HepG2 (cell line): ENCODE data around the gene MAPK1. TPM values are rescaled to one million over a fixed set of nuclear protein-coding genes. Genes with fewer than 3 reads are reported as not detected.
A peak's percentile ranks its signal among the peaks of the same experiment; 100 is the strongest.

Experiments
- GATAD2A ChIP-seq: IDR thresholded peaks from 2 replicates; pipeline ENCODE4 v1.6.1; 2016
- KAT2B ChIP-seq: fragments of 150-350 bp; IDR thresholded peaks from 2 replicates; pipeline ENCODE4 v1.6.1; 2014; ENCODE audit warnings: low read depth, low read length, borderline replicate concordance
- KDM2A ChIP-seq: sonication (generic); formaldehyde crosslinking; IDR thresholded peaks from 2 replicates; pipeline ENCODE4 v1.4.0; 2020; ENCODE audit warnings: low read depth, missing genetic modification reagents, borderline replicate concordance
- MXD4 ChIP-seq: IDR thresholded peaks from 2 replicates; pipeline ENCODE4 v1.6.1; 2016; ENCODE audit warnings: mild to moderate bottlenecking, missing biosample characterization, missing genetic modification reagents
- NBN ChIP-seq: fragments of 450-650 bp; conservative IDR thresholded peaks from 2 replicates; pipeline ENCODE4 v1.6.1; 2017
- NCOR1 ChIP-seq: fragments of 200-600 bp; sonication (generic); IDR thresholded peaks from 2 replicates; pipeline ENCODE4 v1.7.0; 2017; ENCODE audit warnings: antibody characterized with exemption, low read length, borderline replicate concordance
- PHF21A ChIP-seq: sonication (generic); formaldehyde crosslinking; IDR thresholded peaks from 2 replicates; pipeline ENCODE4 v1.5.0; 2020; ENCODE audit warnings: mild to moderate bottlenecking, missing genetic modification reagents
- SMAD9 ChIP-seq: sonication (generic); formaldehyde crosslinking; IDR thresholded peaks from 2 replicates; pipeline ENCODE4 v1.5.1; 2020; ENCODE audit warnings: mild to moderate bottlenecking, missing genetic modification reagents
- SOX6 ChIP-seq, 2 experiments: fragments of 450-650 bp in 1 of 2; sonication (generic) in 1 of 2; formaldehyde crosslinking in 1 of 2; IDR thresholded peaks; 2 replicates each; pipeline versions ENCODE4 v1.4.0 to v1.6.1; 2017 to 2020; ENCODE audit warnings: antibody characterized with exemption in 1 of 2, mild to moderate bottlenecking in 1 of 2, missing genetic modification reagents in 1 of 2
- SP5 ChIP-seq: IDR thresholded peaks from 2 replicates; pipeline ENCODE4 v1.6.1; 2016; ENCODE audit warnings: low read depth, borderline replicate concordance
- SSRP1 ChIP-seq: IDR thresholded peaks from 2 replicates; pipeline ENCODE4 v1.6.1; 2016; ENCODE audit warnings: control low read depth
- TEAD3 ChIP-seq: optimal IDR thresholded peaks from 2 replicates; pipeline ENCODE3; 2016; ENCODE audit warnings: borderline replicate concordance
- XBP1 ChIP-seq: sonication (generic); formaldehyde crosslinking; IDR thresholded peaks from 2 replicates; pipeline ENCODE4 v1.5.0; 2020; ENCODE audit warnings: missing genetic modification reagents
- XRCC5 ChIP-seq: fragments of 200-400 bp; formaldehyde crosslinking; optimal IDR thresholded peaks from 2 replicates; pipeline ENCODE3; 2017; ENCODE audit warnings: mild to moderate bottlenecking, low read length
- YEATS2 ChIP-seq: sonication (generic); formaldehyde crosslinking; IDR thresholded peaks from 2 replicates; pipeline ENCODE4 v1.4.0; 2020; ENCODE audit warnings: missing genetic modification reagents, borderline replicate concordance
- YEATS4 ChIP-seq: sonication (generic); formaldehyde crosslinking; IDR thresholded peaks from 2 replicates; pipeline ENCODE4 v1.4.0; 2020; ENCODE audit warnings: missing genetic modification reagents, borderline replicate concordance
- ZC3H13 ChIP-seq: sonication (generic); formaldehyde crosslinking; IDR thresholded peaks from 2 replicates; pipeline ENCODE4 v1.8.1; 2023; ENCODE audit warnings: mild to moderate bottlenecking, missing genetic modification reagents, moderate library complexity
- ZNF234 ChIP-seq: sonication (generic); formaldehyde crosslinking; conservative IDR thresholded peaks from 2 replicates; pipeline ENCODE4 v1.5.1; 2020; ENCODE audit warnings: mild to moderate bottlenecking, missing genetic modification reagents
- ZNF260 ChIP-seq: sonication (generic); formaldehyde crosslinking; IDR thresholded peaks from 2 replicates; pipeline ENCODE4 v1.4.0; 2020; ENCODE audit warnings: missing genetic modification reagents, low read depth, mild to moderate bottlenecking, borderline replicate concordance
- ZNF567 ChIP-seq: sonication (generic); formaldehyde crosslinking; IDR thresholded peaks from 2 replicates; pipeline ENCODE4 v1.8.1; 2023; ENCODE audit warnings: mild to moderate bottlenecking, missing genetic modification reagents, borderline replicate concordance
- ZNF672 ChIP-seq: sonication (generic); formaldehyde crosslinking; IDR thresholded peaks from 2 replicates; pipeline ENCODE4 v1.8.1; 2022; ENCODE audit warnings: missing genetic modification reagents
- ZNF709 ChIP-seq: sonication (generic); formaldehyde crosslinking; IDR thresholded peaks from 2 replicates; pipeline ENCODE4 v1.5.0; 2020; ENCODE audit warnings: mild to moderate bottlenecking, missing genetic modification reagents
- ZNF782 ChIP-seq: sonication (generic); formaldehyde crosslinking; IDR thresholded peaks from 2 replicates; pipeline ENCODE4 v1.4.0; 2020; ENCODE audit warnings: missing genetic modification reagents, mild to moderate bottlenecking, borderline replicate concordance
- polyA plus RNA-seq, 8 experiments: library from polyadenylated mRNA; depleted of rRNA in 3 of 8; stranded (reverse) in 7 of 8; unstranded in 1 of 8; fragments of >200 nt; fragmentation: Illumina TruSeq in 4 of 8; extraction: Trizol in 4 of 8; gene quantifications; 2 replicates each; pipeline versions ENCODE4 v1.2.1 to v1.2.3, GENCODE V29; 2011 to 2016; ENCODE audit warnings: low read depth in 4 of 8, missing spikeins in 1 of 8, mixed read lengths in 1 of 8; ENCODE audit not compliant: insufficient read depth in 1 of 8
- total RNA-seq, 5 experiments: library from RNA; depleted of rRNA; stranded (reverse); fragments of >200 nt; fragmentation: Illumina TruSeq; extraction: Trizol; gene quantifications; 2 replicates each; pipeline ENCODE4 v1.2.3, GENCODE V29; 2016; ENCODE audit warnings: low read depth in 1 of 5
- TF ChIP-seq, protein P1 (sequence below): sonication (generic); formaldehyde crosslinking; IDR thresholded peaks from 2 replicates; pipeline ENCODE4; 2020; ENCODE audit warnings: missing genetic modification reagents, mild to moderate bottlenecking, borderline replicate concordance
- TF ChIP-seq, protein P2 (sequence below): conservative IDR thresholded peaks from 2 replicates; pipeline ENCODE4 v1.6.1; 2018; ENCODE audit warnings: missing genetic modification reagents
- TF ChIP-seq, protein P3 (sequence below): IDR thresholded peaks from 2 replicates; pipeline ENCODE4 v1.6.1; 2016; ENCODE audit warnings: low read depth

The MAPK1 gene
- total and polyA plus RNA-seq, 2 of the 13 experiments (the other 11 are each of a cell fraction or from before 2014, with no cell fraction given) = 107 to 114 TPM

DNA sequence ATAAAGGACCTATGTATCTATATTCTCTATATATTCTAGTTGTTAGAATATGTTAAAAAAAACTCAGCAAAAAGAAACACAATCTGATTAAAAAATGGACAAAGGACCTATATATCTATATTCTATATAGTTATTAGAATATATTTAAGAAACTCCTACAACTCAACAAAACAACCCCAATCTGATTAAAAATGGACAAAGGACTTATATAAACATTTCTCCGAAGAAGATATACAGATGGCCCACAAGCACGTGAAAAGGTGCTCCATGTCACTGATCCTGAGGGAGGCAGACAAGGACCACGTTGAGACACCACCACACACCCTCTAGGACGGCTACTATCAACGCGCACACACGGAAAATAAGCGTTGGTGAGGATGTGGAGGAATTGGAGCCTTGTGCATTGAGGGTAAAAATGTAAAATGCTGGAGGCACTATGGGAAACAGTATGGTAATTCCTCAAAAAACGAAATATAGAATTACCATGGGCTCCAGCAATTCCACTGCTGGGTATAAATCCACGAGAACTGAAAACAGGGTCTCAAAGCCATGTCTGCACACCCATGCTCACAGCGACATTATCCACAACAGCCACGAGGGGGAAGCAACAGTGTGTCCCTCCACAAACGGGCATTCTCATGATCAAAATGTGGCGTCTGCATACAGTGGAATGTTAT lies 154.6 kb downstream of the MAPK1 start (continued):
- TF ChIP-seq, protein P1, sequence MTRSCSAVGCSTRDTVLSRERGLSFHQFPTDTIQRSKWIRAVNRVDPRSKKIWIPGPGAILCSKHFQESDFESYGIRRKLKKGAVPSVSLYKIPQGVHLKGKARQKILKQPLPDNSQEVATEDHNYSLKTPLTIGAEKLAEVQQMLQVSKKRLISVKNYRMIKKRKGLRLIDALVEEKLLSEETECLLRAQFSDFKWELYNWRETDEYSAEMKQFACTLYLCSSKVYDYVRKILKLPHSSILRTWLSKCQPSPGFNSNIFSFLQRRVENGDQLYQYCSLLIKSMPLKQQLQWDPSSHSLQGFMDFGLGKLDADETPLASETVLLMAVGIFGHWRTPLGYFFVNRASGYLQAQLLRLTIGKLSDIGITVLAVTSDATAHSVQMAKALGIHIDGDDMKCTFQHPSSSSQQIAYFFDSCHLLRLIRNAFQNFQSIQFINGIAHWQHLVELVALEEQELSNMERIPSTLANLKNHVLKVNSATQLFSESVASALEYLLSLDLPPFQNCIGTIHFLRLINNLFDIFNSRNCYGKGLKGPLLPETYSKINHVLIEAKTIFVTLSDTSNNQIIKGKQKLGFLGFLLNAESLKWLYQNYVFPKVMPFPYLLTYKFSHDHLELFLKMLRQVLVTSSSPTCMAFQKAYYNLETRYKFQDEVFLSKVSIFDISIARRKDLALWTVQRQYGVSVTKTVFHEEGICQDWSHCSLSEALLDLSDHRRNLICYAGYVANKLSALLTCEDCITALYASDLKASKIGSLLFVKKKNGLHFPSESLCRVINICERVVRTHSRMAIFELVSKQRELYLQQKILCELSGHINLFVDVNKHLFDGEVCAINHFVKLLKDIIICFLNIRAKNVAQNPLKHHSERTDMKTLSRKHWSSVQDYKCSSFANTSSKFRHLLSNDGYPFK (CRISPR knock-in tag) = 0 out of 2 replicates have a peak, but pooled peaks have one; percentile 10
- TF ChIP-seq SP5 (CRISPR knock-in tag) = no peak
- TF ChIP-seq ZNF709 (CRISPR knock-in tag) = no peak
- TF ChIP-seq TEAD3 = peak; percentile 24
- TF ChIP-seq KDM2A = peak; percentile 64
- TF ChIP-seq, protein P2, sequence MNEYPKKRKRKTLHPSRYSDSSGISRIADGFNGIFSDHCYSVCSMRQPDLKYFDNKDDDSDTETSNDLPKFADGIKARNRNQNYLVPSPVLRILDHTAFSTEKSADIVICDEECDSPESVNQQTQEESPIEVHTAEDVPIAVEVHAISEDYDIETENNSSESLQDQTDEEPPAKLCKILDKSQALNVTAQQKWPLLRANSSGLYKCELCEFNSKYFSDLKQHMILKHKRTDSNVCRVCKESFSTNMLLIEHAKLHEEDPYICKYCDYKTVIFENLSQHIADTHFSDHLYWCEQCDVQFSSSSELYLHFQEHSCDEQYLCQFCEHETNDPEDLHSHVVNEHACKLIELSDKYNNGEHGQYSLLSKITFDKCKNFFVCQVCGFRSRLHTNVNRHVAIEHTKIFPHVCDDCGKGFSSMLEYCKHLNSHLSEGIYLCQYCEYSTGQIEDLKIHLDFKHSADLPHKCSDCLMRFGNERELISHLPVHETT (CRISPR knock-in tag) = no peak
- TF ChIP-seq ZNF260 (CRISPR knock-in tag) = no peak
- peak; percentile 32; the same call in 1 of the 2 replicates for TF ChIP-seq PHF21A (CRISPR knock-in tag)
- no peak for TF ChIP-seq XBP1 (CRISPR knock-in tag)
- TF ChIP-seq YEATS4 (CRISPR knock-in tag) = no peak
- TF ChIP-seq, protein P3, sequence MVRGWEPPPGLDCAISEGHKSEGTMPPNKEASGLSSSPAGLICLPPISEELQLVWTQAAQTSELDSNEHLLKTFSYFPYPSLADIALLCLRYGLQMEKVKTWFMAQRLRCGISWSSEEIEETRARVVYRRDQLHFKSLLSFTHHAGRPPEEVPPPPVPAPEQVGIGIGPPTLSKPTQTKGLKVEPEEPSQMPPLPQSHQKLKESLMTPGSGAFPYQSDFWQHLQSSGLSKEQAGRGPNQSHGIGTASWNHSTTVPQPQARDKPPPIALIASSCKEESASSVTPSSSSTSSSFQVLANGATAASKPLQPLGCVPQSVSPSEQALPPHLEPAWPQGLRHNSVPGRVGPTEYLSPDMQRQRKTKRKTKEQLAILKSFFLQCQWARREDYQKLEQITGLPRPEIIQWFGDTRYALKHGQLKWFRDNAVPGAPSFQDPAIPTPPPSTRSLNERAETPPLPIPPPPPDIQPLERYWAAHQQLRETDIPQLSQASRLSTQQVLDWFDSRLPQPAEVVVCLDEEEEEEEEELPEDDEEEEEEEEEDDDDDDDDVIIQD (CRISPR knock-in tag) = no peak
- TF ChIP-seq ZNF672 (CRISPR knock-in tag) = no peak
- TF ChIP-seq YEATS2 = no peak
- TF ChIP-seq NCOR1 = no peak
- no peak for TF ChIP-seq MXD4 (CRISPR knock-in tag)
- no peak for TF ChIP-seq ZC3H13 (CRISPR knock-in tag)
- TF ChIP-seq SMAD9 = no peak
- TF ChIP-seq SSRP1 = 0 out of 2 replicates have a peak, but pooled peaks have one; percentile 15
- no peak for TF ChIP-seq NBN
- peak; percentile 76 for TF ChIP-seq XRCC5
- TF ChIP-seq KAT2B = no peak
- no peak for TF ChIP-seq GATAD2A
- no peak for TF ChIP-seq ZNF782 (CRISPR knock-in tag)
- TF ChIP-seq ZNF567 (CRISPR knock-in tag) = no peak
- TF ChIP-seq SOX6 (IDR thresholded peaks at IDR 0.05) = no peak
- TF ChIP-seq SOX6 (CRISPR knock-in tag; IDR thresholded peaks at IDR 0.05) = 0 out of 2 replicates have a peak, but pooled peaks have one; percentile 16
- no peak for TF ChIP-seq ZNF234 (CRISPR knock-in tag)
